ENCODE results near the gene PPM1E. TPM values are rescaled to one million over a fixed set of nuclear protein-coding genes. Genes with fewer than 3 reads are reported as not detected.

PPM1E gene
- total RNA-seq, 1 experiment from 2014 or later: 7.1 TPM

DNA sequence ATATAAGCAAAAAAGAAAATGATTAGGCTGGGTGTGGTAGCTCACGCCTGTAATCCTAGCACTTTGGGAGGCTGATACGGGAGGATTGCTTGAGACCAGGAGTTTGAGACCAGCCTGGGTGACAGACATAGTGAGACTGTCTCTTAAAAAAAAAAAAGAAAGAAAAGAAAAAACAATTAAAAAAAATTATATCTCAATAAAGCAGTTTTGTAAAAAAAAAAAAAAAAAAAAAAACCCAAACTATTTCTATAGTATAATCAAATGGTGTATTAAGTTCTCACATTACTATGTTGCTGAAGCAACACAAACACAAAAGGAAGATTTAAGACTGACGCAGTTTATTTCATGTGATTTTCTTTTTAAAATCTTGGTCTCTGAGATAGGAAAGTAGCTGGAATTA lies 210.6 kb downstream of the PPM1E start:
- H2BK120ac ChIP-seq (ENCODE audit: low read depth, low read length, poor library complexity, severe bottlenecking): no peak overlapping the region
- H3K27ac Mint-ChIP-seq: peak overlapping the region in 1 of 3 experiments; percentile 95; a peak in 2 of 7 replicates
- H3K27me3 ChIP-seq (ENCODE audit: insufficient read depth, low read length): no peaks in the 10 kb centered on the region
- DNase-seq: no peak
- no peaks in the 10 kb centered on the region for H3K23me2 ChIP-seq (ENCODE audit: insufficient read length, low read depth, low read length, poor library complexity, severe bottlenecking)
- peaks cover 28 to 39% of the 10 kb centered on the region in 2 experiments for H3K4me1 Mint-ChIP-seq
- no peaks in the 10 kb centered on the region for H3K36me3 Mint-ChIP-seq (ENCODE audit: insufficient read depth in 1 of 3, low read depth in 3 of 3)
- H3K4me2 ChIP-seq (ENCODE audit: insufficient read depth, insufficient read length, low read length): no peak overlapping the region
- H3K9me3 Mint-ChIP-seq: no peaks in the 10 kb centered on the region
- H4K91ac ChIP-seq (ENCODE audit: insufficient read length, low read depth, low read length): no peak overlapping the region
- H2BK12ac ChIP-seq (ENCODE audit: insufficient read length, low read depth, low read length): no peak overlapping the region
- no peaks in the 10 kb centered on the region for H3K79me1 ChIP-seq (ENCODE audit: insufficient read depth, low read depth, low read length, poor library complexity, severe bottlenecking)
- H3K23ac ChIP-seq (ENCODE audit: insufficient read length, low read depth, low read length): no peak overlapping the region
- H2BK15ac ChIP-seq (ENCODE audit: low read depth, low read length): no peak overlapping the region
- H2BK5ac ChIP-seq (ENCODE audit: insufficient read length, low read length): no peak overlapping the region
- H3K9me3 ChIP-seq (ENCODE audit: control insufficient read depth, low read depth, low read length): no peaks in the 10 kb centered on the region
- H3K27ac ChIP-seq (ENCODE audit: insufficient read length, low read depth, low read length): no peak overlapping the region
- H4K20me1 ChIP-seq (ENCODE audit: control insufficient read depth, insufficient read depth, insufficient read length): no peaks in the 10 kb centered on the region
- no peak overlapping the region for H3K4me3 Mint-ChIP-seq
- H3K14ac ChIP-seq (ENCODE audit: insufficient read depth, low read length): no peak overlapping the region
- no CpG with 5 or more reads among the region's 3 CpGs for WGBS (ENCODE audit: extremely low coverage, insufficient read length, low lambda C conversion rate)
- H3K27me3 Mint-ChIP-seq (ENCODE audit: low read depth): 0 out of 2 replicates have a peak, but pooled peaks cover 1% of the 10 kb centered on the region
- H2AK5ac ChIP-seq (ENCODE audit: insufficient read length, low read length): no peak overlapping the region
- TF ChIP-seq, protein P1, sequence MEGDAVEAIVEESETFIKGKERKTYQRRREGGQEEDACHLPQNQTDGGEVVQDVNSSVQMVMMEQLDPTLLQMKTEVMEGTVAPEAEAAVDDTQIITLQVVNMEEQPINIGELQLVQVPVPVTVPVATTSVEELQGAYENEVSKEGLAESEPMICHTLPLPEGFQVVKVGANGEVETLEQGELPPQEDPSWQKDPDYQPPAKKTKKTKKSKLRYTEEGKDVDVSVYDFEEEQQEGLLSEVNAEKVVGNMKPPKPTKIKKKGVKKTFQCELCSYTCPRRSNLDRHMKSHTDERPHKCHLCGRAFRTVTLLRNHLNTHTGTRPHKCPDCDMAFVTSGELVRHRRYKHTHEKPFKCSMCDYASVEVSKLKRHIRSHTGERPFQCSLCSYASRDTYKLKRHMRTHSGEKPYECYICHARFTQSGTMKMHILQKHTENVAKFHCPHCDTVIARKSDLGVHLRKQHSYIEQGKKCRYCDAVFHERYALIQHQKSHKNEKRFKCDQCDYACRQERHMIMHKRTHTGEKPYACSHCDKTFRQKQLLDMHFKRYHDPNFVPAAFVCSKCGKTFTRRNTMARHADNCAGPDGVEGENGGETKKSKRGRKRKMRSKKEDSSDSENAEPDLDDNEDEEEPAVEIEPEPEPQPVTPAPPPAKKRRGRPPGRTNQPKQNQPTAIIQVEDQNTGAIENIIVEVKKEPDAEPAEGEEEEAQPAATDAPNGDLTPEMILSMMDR (conservative IDR thresholded peaks at IDR 0.05): no peak
- no peak overlapping the region for H3K56ac ChIP-seq (ENCODE audit: insufficient read length, low read depth, low read length)
- no peak overlapping the region for H2AFZ ChIP-seq (ENCODE audit: low read length)
- H3K9ac ChIP-seq (ENCODE audit: extremely low read depth, insufficient read length, low read length): no peak overlapping the region
- H2BK20ac ChIP-seq (ENCODE audit: low read depth, low read length, poor library complexity, severe bottlenecking): no peak overlapping the region
- no peak overlapping the region for H4K8ac ChIP-seq (replicated peaks; ENCODE audit: insufficient read length, low read depth, low read length)
- peaks cover 5% of the 10 kb centered on the region; the same call in 1 of the 2 replicates for H3K4me1 ChIP-seq (ENCODE audit: insufficient read depth, low read length)
- H4K5ac ChIP-seq (ENCODE audit: insufficient read length, low read depth, low read length): no peak overlapping the region
- no peak overlapping the region for H3K4ac ChIP-seq (ENCODE audit: low read depth, low read length)
- H3K18ac ChIP-seq (ENCODE audit: insufficient read length, low read depth, low read length): no peak overlapping the region
- H3T11ph ChIP-seq (ENCODE audit: low read length): no peak overlapping the region
- H3K79me2 ChIP-seq (ENCODE audit: insufficient read depth, low read length): no peaks in the 10 kb centered on the region

All from H9 (cell line).